Colonic mucosa (tissue), 4 donors: Measurements from ENCODE around the gene ANAPC15. TPM values are rescaled to one million over a fixed set of nuclear protein-coding genes. Genes with fewer than 3 reads are reported as not detected.
"Not testable (repeated sequence)": the region's sequence is repeated elsewhere in the genome, so short reads cannot be mapped to it uniquely, and the experiment has no call there.

Experiments
- DNase-seq: peaks from one replicate; pipeline ENCODE4 v3.0.0-alpha.2; 2020
- H3K27ac ChIP-seq: fragments of 200-600 bp; one replicate; pipeline ENCODE4 v1.8.0; 2021
- H3K27me3 ChIP-seq: fragments of 200-600 bp; one replicate; pipeline ENCODE4 v1.8.0; 2021
- H3K36me3 ChIP-seq: fragments of 200-600 bp; one replicate; pipeline ENCODE4 v1.8.0; 2021
- H3K4me1 ChIP-seq: fragments of 200-600 bp; one replicate; pipeline ENCODE4 v1.8.0; 2021; ENCODE audit warnings: mild to moderate bottlenecking
- H3K4me3 ChIP-seq: fragments of 200-600 bp; one replicate; pipeline ENCODE4 v1.8.0; 2021
- H3K9ac ChIP-seq, 2 donors: one replicate each; pipeline ENCODE4 v1.7.0; 2013; ENCODE audit warnings: control low read depth in 2 of 2, low read depth in 2 of 2, low read length in 2 of 2
- H3K9me3 ChIP-seq: fragments of 200-600 bp; one replicate; pipeline ENCODE4 v1.8.0; 2021
- CTCF ChIP-seq: fragments of 200-600 bp; IDR thresholded peaks from one replicate; pipeline ENCODE4 v1.8.0; 2022; ENCODE audit warnings: antibody characterized with exemption, mild to moderate bottlenecking
- intact Hi-C: fragments of 100-400 bp; cut with DNase I; formaldehyde crosslinking; loops from one replicate; pipeline ENCODE4 v1.14.1; 2022
- total RNA-seq, 2 donors: library from RNA; stranded (reverse); fragmentation: NEBNext Ultra II Directional in 1 of 2; extraction: Animal tissue kit (Norgen Biotek cat#: 25700) in 1 of 2; gene quantifications; one replicate each; pipeline ENCODE4 v1.2.1, GENCODE V29; 2021
- donor health status: healthy.
- donor health status: DM: no; HTN: no; CAD: no.
- donor health status: DM: no; HTN: no; CAD: no.

Gene ANAPC15
- total RNA-seq, 2 donors from 2014 or later: 45.1 to 70.1 TPM

- Histone ChIP-seq H3K27me3 (no peaks in the 10 kb centered on the region), H3K9ac (no peak overlapping the region), H3K4me3 (no peak overlapping the region), H3K36me3 (no peaks in the 10 kb centered on the region), H3K27ac (no peak overlapping the region), H3K9me3 (no peaks in the 10 kb centered on the region), H3K4me1 (no peaks in the 10 kb centered on the region)
- intact Hi-C loops: no loop called here
- no peak for TF ChIP-seq CTCF
- no peak for DNase-seq
These were observed 38.4 kb upstream of the ANAPC15 start for GRCh38 chr11:72150882-72151281.

- H3K27me3 ChIP-seq: no peaks in the 10 kb centered on the region
- H3K4me1 ChIP-seq: no peaks in the 10 kb centered on the region
- H3K4me3 ChIP-seq: no peak overlapping the region
- no peak overlapping the region for H3K27ac ChIP-seq
- no peak for TF ChIP-seq CTCF
- no peaks in the 10 kb centered on the region for H3K9me3 ChIP-seq
- intact Hi-C loops: no loop called here
- H3K36me3 ChIP-seq: no peaks in the 10 kb centered on the region
- no peak for DNase-seq
- H3K9ac ChIP-seq: no peak overlapping the region
These were observed 34.1 kb upstream of the ANAPC15 start for GRCh38 chr11:72146625-72147024.

GRCh38 chr11:72144807-72145565 lies 32.5 kb upstream of the ANAPC15 start:
- Histone ChIP-seq H3K27me3 (no peaks in the 10 kb centered on the region), H3K9ac (no peak overlapping the region), H3K27ac (no peak overlapping the region), H3K4me1 (no peaks in the 10 kb centered on the region), H3K9me3 (no peaks in the 10 kb centered on the region), H3K36me3 (no peaks in the 10 kb centered on the region), H3K4me3 (no peak overlapping the region)
- no peak for TF ChIP-seq CTCF
- no peak for DNase-seq
- intact Hi-C loops: loop anchor here (5.0 kb wide), 1 partner anchor 37 kb away; no protein-coding TSS in a partner anchor

GRCh38 chr11:72142543-72142942 lies 30.0 kb upstream of the ANAPC15 start:
- not testable (repeated sequence) for H3K9me3 ChIP-seq, H3K4me3 ChIP-seq, H3K27me3 ChIP-seq, H3K27ac ChIP-seq, DNase-seq, H3K36me3 ChIP-seq, H3K9ac ChIP-seq, H3K4me1 ChIP-seq
- intact Hi-C loops: loop anchor here (5.0 kb wide), 1 partner anchor 40 kb away; no protein-coding TSS in a partner anchor

GRCh38 chr11:72142086-72142485 lies 29.6 kb upstream of the ANAPC15 start:
- H3K27ac ChIP-seq, H3K4me1 ChIP-seq, H3K36me3 ChIP-seq, H3K9me3 ChIP-seq, DNase-seq, H3K9ac ChIP-seq, H3K4me3 ChIP-seq, H3K27me3 ChIP-seq: not testable (repeated sequence)
- intact Hi-C loops: loop anchor here (5.0 kb wide), 1 partner anchor 40 kb away; no protein-coding TSS in a partner anchor

- Histone ChIP-seq H3K27me3 (no peaks in the 10 kb centered on the region), H3K36me3 (no peaks in the 10 kb centered on the region), H3K4me3 (no peak overlapping the region), H3K9me3 (no peaks in the 10 kb centered on the region), H3K9ac (no peak overlapping the region), H3K4me1 (no peaks in the 10 kb centered on the region), H3K27ac (no peak overlapping the region)
- intact Hi-C loops: loop anchor here (5.0 kb wide), 1 partner anchor 41 kb away; no protein-coding TSS in a partner anchor
- no peak for DNase-seq
- no peak for TF ChIP-seq CTCF
These were observed 28.6 kb upstream of the ANAPC15 start for GRCh38 chr11:72141066-72141465.
